ENCODE data around the gene ZNF521.

The ZNF521 gene

DNA sequence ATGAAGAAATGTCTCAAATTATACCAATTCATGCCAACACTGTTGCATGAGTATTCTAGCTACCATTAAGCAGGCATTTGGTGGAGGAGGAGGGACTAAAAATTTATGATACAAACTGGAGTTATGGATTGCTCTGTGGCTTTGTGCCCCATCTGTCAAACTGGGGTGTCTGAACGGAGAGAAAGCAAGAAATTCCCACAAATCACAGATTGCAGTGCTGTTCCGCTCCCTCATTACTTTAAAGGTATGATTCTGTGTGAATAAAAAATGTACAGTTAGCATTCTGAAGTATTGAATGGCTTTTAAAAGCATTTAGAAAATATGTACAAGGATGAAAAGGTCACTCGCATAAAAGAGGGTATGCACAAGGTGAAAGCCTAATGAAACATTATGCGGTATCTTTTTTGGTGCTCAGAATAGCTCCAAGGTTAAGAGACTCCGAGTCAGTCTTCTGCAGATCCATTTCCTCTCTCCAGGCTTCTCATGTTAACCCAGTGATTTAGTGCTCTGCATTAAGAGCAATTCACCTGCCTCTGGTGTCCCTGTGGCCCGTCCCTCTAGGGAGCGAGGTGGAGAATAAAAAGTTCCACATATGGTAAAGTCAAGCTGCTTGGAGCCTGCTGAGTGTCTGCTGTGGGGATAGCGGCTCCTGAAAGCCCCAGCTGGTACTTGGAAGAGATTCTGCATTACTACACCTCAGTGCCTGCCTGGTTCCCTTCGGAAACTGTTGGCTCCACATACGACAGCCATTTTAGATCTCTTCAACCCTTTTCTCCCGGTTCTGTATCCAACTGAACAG is 184.2 kb downstream of the ZNF521 start:
- no peak for DNase-seq (ENCODE audit: extremely low read depth, low read depth)
- TF ChIP-seq, protein P1, sequence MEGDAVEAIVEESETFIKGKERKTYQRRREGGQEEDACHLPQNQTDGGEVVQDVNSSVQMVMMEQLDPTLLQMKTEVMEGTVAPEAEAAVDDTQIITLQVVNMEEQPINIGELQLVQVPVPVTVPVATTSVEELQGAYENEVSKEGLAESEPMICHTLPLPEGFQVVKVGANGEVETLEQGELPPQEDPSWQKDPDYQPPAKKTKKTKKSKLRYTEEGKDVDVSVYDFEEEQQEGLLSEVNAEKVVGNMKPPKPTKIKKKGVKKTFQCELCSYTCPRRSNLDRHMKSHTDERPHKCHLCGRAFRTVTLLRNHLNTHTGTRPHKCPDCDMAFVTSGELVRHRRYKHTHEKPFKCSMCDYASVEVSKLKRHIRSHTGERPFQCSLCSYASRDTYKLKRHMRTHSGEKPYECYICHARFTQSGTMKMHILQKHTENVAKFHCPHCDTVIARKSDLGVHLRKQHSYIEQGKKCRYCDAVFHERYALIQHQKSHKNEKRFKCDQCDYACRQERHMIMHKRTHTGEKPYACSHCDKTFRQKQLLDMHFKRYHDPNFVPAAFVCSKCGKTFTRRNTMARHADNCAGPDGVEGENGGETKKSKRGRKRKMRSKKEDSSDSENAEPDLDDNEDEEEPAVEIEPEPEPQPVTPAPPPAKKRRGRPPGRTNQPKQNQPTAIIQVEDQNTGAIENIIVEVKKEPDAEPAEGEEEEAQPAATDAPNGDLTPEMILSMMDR (IDR thresholded peaks at IDR 0.05; ENCODE audit: low read depth, low read length): no peak

DNA sequence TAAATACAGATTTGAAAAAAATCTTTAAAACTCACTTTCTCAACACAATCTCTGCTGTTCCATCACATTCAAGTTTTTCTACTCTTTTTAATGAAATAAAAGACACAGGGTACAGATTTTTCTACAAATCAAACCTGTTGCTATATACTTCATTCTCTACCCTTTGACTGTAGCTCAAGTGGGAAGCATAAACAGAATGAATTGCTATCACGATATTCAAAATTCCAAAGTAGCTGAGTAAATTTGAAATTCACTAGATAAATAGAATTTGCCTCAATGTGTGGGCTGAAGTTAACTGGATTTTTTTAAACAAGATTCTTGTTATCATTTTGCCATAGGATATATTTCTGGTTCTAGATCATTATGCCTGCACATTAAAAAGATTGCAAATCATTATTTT is 185.9 kb downstream of the ZNF521 start:
- no peak for DNase-seq (ENCODE audit: extremely low read depth, low read depth)
- TF ChIP-seq, protein P1 (IDR thresholded peaks at IDR 0.05; ENCODE audit: low read depth, low read length): no peak

DNA sequence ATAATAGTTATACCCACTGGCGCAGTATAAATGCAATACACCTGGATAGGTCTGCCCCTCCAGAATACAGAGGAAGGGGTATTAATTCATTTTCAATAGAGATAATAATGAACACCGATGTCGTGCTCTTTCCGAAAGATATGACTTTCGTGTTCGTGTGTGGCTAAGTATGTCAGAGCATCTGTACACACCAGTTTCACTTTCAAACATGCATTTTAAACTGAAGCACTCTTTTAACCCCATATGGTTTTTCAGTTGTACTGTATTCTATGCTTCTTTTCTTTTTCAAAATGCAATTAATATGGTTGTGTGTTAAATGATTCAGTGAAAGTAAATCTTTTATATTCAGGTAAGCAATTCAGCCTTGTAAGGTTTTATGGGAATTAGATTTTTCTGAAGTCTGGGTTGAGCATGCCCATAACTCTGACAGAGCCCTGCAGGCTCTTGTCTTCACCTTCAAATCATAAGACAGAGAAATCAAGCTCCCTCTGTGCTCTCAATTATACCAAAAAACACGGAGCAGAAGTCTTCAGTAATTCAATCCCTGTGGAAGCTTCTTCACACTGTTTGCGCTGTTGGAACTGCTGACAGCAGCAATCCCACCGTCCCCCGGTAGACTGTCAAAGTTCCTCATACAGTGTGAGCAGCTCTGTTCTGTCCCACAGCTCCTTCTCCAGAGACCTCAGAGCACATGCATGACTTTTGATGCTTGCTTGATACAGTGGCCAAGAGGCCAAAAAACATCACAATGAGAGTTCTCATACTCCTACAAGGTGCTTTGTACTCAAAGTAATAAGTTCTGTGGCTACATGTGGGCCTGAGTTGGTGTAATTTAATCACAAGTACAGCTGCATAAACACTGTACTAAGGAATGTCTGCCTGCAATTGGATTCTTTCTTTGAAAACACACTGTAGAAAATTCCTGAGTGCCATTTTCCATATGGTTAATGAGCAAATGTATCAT is 186.8 kb downstream of the ZNF521 start:
- TF ChIP-seq, protein P1 (IDR thresholded peaks at IDR 0.05; ENCODE audit: low read depth, low read length): no peak
- peak; percentile 22 for DNase-seq (ENCODE audit: extremely low read depth, low read depth)

DNA sequence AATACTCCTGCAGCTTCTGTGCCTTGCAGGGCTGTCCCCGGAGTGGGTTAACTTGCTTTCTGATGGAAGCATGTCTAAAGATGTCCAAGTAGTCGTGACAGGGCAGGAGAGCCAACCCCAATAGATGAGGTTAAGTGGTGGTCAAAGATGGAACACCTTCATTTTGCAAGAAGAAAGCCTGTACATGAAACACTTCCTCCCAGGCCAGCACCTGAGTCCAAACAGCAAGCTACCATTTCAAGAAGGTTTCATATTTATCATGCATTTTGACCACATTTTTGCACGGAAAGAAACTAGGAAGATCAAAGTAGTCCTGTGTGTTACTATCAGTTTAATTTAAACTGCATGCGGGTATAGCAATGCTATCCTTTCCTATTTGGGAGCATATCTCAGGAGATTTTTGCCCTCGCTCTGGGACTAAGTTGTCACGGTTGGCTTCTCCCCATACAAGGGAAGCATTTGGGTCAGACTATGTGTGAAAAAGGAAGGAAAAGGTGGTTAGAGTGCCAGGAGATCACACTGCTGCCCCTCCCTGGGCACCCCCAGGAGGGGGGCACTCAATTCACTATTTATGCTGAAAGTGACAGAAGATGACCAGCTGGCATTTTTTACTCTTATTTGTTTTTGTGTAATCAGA is 187.6 kb downstream of the ZNF521 start:
- DNase-seq (ENCODE audit: extremely low read depth, low read depth): no peak
- TF ChIP-seq, protein P1 (IDR thresholded peaks at IDR 0.05; ENCODE audit: low read depth, low read length): no peak

DNA sequence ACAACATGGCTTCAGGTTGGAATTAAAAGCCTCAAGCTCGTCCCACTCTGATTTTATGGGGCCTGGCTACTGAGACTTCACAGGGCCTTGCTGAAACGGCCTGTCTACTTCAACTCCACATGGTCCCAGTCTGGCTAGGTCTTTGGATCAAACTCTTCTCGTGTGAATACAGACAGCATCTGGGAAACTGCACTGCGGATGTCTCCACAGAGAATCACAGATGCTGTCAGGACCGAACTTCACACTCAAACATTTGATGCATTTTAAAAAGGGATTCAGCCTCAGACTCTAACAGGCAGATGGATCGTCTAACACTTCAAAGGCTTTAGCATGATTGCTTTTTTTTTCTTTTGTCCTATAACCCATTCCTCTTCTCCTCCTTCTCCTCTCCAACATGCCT is 198.5 kb downstream of the ZNF521 start:
- no peak for DNase-seq (ENCODE audit: extremely low read depth, low read depth)
- TF ChIP-seq, protein P1 (IDR thresholded peaks at IDR 0.05; ENCODE audit: low read depth, low read length): no peak

DNA sequence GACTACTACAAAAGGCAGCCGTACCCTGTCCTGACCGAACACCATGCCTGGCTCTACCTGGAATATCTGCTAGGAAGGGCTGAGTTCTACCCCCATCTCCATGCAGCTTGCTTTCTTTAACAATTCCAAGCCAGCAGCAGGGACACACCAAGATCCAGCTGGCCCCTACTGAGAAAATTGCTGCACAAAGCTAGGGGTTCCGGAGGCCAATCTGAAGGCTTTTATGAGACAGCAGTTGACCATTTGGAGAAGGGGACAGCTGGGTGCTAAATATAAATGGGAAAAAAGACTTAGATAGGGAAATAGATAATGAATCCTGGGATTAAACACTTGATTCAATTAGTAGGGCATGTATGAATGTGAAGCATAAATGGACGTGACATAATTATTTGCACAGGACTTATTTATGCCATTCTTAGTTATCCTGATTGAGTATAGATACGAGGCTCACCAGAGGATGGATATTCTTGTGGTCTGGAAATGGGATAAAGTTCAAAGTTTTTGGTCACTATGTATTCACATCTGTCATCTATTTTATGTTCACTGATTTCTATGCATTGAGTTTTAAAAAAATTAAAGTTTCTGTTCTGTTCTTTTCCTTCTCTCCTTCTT is 204.0 kb downstream of the ZNF521 start:
- DNase-seq (ENCODE audit: extremely low read depth, low read depth): no peak

More for the DNA sequence above, 204.0 kb downstream of the ZNF521 start:
- TF ChIP-seq, protein P1 (IDR thresholded peaks at IDR 0.05; ENCODE audit: low read depth, low read length): no peak

Data from AG09319 (cell line).